Stomach (tissue), 9 donors: ENCODE data around the gene SEMA6C. TPM values are rescaled to one million over a fixed set of nuclear protein-coding genes. Genes with fewer than 3 reads are reported as not detected.

ENCODE experiments used
- DNase-seq, 2 donors: peaks; one replicate each; pipeline versions ENCODE4 v3.0.0 to v3.0.0-alpha.2; 2013 to 2019
- H3K27ac ChIP-seq, 5 donors: fragments of 200-600 bp in 4 of 5; sonication (generic) in 4 of 5; one replicate each; pipeline ENCODE4 v1.5.1; 2013 to 2019; ENCODE audit warnings: mild to moderate bottlenecking in 1 of 5, moderate library complexity in 1 of 5
- H3K27me3 ChIP-seq, 3 donors: fragments of 200-600 bp; sonication (generic); one replicate each; pipeline ENCODE4 v1.5.1; 2017 to 2019; ENCODE audit warnings: mixed run types in 1 of 3
- H3K36me3 ChIP-seq, 4 donors: fragments of 200-600 bp; sonication (generic); 1 replicate in 3 of 4; 2 replicates in 1 of 4; pipeline ENCODE4 v1.5.1; 2016 to 2019
- H3K4me1 ChIP-seq, 4 donors: fragments of 200-600 bp; sonication (generic); one replicate each; pipeline ENCODE4 v1.5.1; 2016 to 2019
- H3K4me3 ChIP-seq, 4 donors: fragments of 200-600 bp; sonication (generic) in 3 of 4; one replicate each; pipeline ENCODE4 v1.5.1; 2016 to 2019; ENCODE audit warnings: mild to moderate bottlenecking in 1 of 4
- H3K9me3 ChIP-seq, 4 donors: fragments of 200-600 bp; sonication (generic); one replicate each; pipeline ENCODE4 v1.5.1; 2016 to 2019
- CTCF ChIP-seq, 7 experiments: fragments of 450-650 bp in 4 of 7; fragments of 200-600 bp in 3 of 7; sonication (generic) in 3 of 7; IDR thresholded peaks; one replicate each; pipeline ENCODE4 v1.5.1; 2016 to 2019; ENCODE audit warnings: antibody characterized with exemption in 7 of 7, control low read depth in 2 of 7, mild to moderate bottlenecking in 1 of 7
- EP300 ChIP-seq: sonication (generic); formaldehyde crosslinking; IDR thresholded peaks from one replicate; pipeline ENCODE4 v1.6.1; 2017; ENCODE audit warnings: antibody characterized with exemption
- POLR2A ChIP-seq, 4 donors: fragments of 450-650 bp; IDR thresholded peaks; one replicate each; pipeline ENCODE4 v1.6.1; 2016; ENCODE audit warnings: antibody characterized with exemption in 4 of 4, control low read depth in 2 of 4, mild to moderate bottlenecking in 1 of 4, moderate library complexity in 1 of 4
- POLR2AphosphoS5 ChIP-seq, 3 donors: sonication (generic); formaldehyde crosslinking; IDR thresholded peaks; one replicate each; pipeline ENCODE4 v1.6.1; 2016; ENCODE audit warnings: antibody characterized with exemption in 3 of 3
- WGBS, 5 donors: extraction: QIAGEN DNeasy Blood & Tissue Kit in 3 of 5; methylation state at CpG; one replicate each; pipeline versions ENCODE4 v1.1.5 to v1.1.7; 2013 to 2018; 5-methylcytosine and 5-hydroxymethylcytosine counted together
- intact Hi-C: fragments of 100-400 bp; cut with DNase I; formaldehyde crosslinking; loops from one replicate; pipeline ENCODE4 v1.15.1; 2023; ENCODE audit warnings: low total_unique reads
- polyA plus RNA-seq, 3 donors: library from polyadenylated mRNA; stranded (reverse); fragments of 200-250 nt; gene quantifications; one replicate each; pipeline ENCODE4 v1.2.3, GENCODE V29; 2013
- total RNA-seq, 5 donors: library from RNA; depleted of rRNA; stranded (reverse); fragments of >200 nt; gene quantifications; one replicate each; pipeline versions ENCODE4 v1.1.0 to v1.2.3, GENCODE V29; 2014 to 2016
- donor health status: healthy with polysubstance abuse.
- donor health status: Bipolar disorder and iron deficiency.
- donor health status: healthy.

Gene SEMA6C
- total and polyA plus RNA-seq, 8 donors = 4.4 to 13.9 (median 9.1) TPM

DNA sequence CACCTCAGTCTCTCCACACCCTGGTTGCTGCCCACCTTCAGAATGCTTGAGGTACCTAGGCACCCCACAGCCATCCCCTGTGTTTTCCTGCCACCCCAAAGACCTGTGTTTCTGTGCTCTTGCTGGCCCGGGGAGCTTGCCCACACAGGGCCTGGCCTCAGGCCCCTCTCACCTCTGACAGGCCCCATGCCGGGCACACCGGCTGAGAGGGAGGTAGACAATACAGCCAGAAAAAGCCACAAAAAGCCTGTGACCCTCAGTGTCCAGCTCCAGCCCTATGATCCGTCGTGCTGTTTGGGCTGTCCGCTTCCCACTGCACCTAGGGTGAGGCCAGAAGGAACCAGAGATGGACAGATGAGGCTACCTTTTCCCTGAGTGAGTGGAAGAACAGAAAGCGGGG is 11.4 kb downstream of the SEMA6C start:
- peaks cover 0 to 40% (median 18%) of the 10 kb centered on the region in 4 donors for H3K36me3 ChIP-seq
- H3K27me3 ChIP-seq = peaks cover 0 to 27% (median 22%) of the 10 kb centered on the region in 3 donors
- no peak for TF ChIP-seq CTCF (IDR thresholded peaks at IDR 0.05)
- no peak for TF ChIP-seq POLR2A (IDR thresholded peaks at IDR 0.05)
- no peak for TF ChIP-seq EP300
- no peak for TF ChIP-seq POLR2AphosphoS5 (IDR thresholded peaks at IDR 0.05)
- DNase-seq = no peak
- 88 to 96% (median 96%) methylated on average over 7 of the region's 7 CpGs for WGBS, 5 donors
- H3K27ac ChIP-seq = no peak overlapping the region
- no peak overlapping the region for H3K4me3 ChIP-seq
- H3K9me3 ChIP-seq = no peaks in the 10 kb centered on the region
- H3K4me1 ChIP-seq = peaks cover 14 to 26% (median 24%) of the 10 kb centered on the region in 4 donors
- intact Hi-C loops = no loop called here

GRCh38 chr1:151134396-151134795 is 12.0 kb downstream of the SEMA6C start:
- WGBS, 5 donors = 58 to 83% (median 72%) methylated on average over 3 of the region's 3 CpGs
- no peak for DNase-seq
- intact Hi-C loops = no loop called here

GRCh38 chr1:151133018-151133806 is 13.2 kb downstream of the SEMA6C start:
- 49 to 78% (median 69%) methylated on average over 9 to 65 of the region's 65 CpGs for WGBS, 5 donors
- no peak for TF ChIP-seq POLR2A (IDR thresholded peaks at IDR 0.05)
- no peak for TF ChIP-seq CTCF (IDR thresholded peaks at IDR 0.05)
- no peak for TF ChIP-seq EP300
- TF ChIP-seq POLR2AphosphoS5 (IDR thresholded peaks at IDR 0.05) = no peak
- Histone ChIP-seq H3K27ac (no peak overlapping the region), H3K4me3 (peak overlapping the region; percentile 36 to 47 (median 46)), H3K36me3 (peaks cover 0 to 34% (median 12%) of the 10 kb centered on the region in 4 donors), H3K27me3 (peaks cover 0 to 27% (median 22%) of the 10 kb centered on the region in 3 donors), H3K4me1 (peaks cover 14 to 26% (median 24%) of the 10 kb centered on the region in 4 donors), H3K9me3 (no peaks in the 10 kb centered on the region)
- DNase-seq = peak in 1 of 2 donors; percentile 61
- intact Hi-C loops = no loop called here

More at GRCh38 chr1:151134396-151134795, 12.0 kb downstream of the SEMA6C start:
- peaks cover 0 to 40% (median 15%) of the 10 kb centered on the region in 4 donors for H3K36me3 ChIP-seq
- H3K4me3 ChIP-seq = no peak overlapping the region
- no peak for TF ChIP-seq POLR2A (IDR thresholded peaks at IDR 0.05)
- no peak for TF ChIP-seq POLR2AphosphoS5 (IDR thresholded peaks at IDR 0.05)
- TF ChIP-seq EP300 = no peak
- no peak for TF ChIP-seq CTCF (IDR thresholded peaks at IDR 0.05)
- H3K9me3 ChIP-seq = no peaks in the 10 kb centered on the region
- no peak overlapping the region for H3K27ac ChIP-seq
- H3K4me1 ChIP-seq = peaks cover 14 to 26% (median 24%) of the 10 kb centered on the region in 4 donors
- peaks cover 0 to 27% (median 22%) of the 10 kb centered on the region in 3 donors for H3K27me3 ChIP-seq

DNA sequence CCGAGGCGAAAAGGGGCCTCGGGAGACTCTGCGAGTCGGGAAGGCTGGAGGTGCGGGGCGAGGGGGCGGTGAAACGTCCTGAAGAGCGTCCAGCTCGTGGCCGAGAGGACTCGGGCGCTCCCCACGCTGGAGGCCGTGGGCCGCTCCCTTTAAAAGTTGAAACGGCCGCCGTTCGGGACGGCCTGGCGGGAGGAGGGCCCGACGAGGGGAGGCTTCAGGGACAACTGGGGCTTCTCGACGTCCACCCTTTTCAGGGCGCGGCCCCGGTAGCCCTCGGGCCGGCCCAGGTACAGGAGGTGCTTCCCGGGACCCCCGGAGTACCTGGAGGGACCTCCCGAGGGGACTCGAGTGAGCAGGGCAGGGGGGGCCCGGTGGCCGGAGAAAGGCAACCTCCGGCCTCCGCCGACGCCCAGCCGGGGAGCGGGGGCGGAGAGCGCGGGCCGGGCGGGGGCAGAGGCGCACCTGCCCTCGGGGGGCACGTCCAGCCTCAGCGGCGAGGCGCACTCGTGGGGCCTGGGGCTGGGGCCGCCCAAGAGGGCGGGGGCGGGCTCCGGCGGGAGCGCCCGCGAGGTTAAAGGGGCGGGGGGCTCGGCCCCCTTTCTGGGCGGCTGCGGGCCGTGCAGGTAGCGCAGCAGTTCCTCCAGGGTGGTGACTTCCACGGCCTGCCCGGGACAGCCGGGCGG is 14.0 kb downstream of the SEMA6C start:
- TF ChIP-seq POLR2AphosphoS5 (IDR thresholded peaks at IDR 0.05) (no peak), CTCF (IDR thresholded peaks at IDR 0.05) (no peak), POLR2A (IDR thresholded peaks at IDR 0.05) (no peak), EP300 (no peak)
- intact Hi-C loops = no loop called here
- no peak for DNase-seq
- peaks cover 0 to 27% (median 22%) of the 10 kb centered on the region in 3 donors for H3K27me3 ChIP-seq
- H3K36me3 ChIP-seq = peaks cover 0 to 31% (median 11%) of the 10 kb centered on the region in 4 donors
- H3K27ac ChIP-seq = peak overlapping the region in 3 of 5 donors; percentile 14 to 81 (median 64)
- peaks cover 14 to 26% (median 24%) of the 10 kb centered on the region in 4 donors for H3K4me1 ChIP-seq
- 25 to 52% (median 39%) methylated on average over 23 to 74 of the region's 74 CpGs for WGBS, 5 donors
- no peaks in the 10 kb centered on the region for H3K9me3 ChIP-seq
- H3K4me3 ChIP-seq = peak overlapping the region; percentile 36 to 47 (median 46)
